ENCODE data around the gene RGS8.

RGS8 gene, protein sequence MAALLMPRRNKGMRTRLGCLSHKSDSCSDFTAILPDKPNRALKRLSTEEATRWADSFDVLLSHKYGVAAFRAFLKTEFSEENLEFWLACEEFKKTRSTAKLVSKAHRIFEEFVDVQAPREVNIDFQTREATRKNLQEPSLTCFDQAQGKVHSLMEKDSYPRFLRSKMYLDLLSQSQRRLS

DNA sequence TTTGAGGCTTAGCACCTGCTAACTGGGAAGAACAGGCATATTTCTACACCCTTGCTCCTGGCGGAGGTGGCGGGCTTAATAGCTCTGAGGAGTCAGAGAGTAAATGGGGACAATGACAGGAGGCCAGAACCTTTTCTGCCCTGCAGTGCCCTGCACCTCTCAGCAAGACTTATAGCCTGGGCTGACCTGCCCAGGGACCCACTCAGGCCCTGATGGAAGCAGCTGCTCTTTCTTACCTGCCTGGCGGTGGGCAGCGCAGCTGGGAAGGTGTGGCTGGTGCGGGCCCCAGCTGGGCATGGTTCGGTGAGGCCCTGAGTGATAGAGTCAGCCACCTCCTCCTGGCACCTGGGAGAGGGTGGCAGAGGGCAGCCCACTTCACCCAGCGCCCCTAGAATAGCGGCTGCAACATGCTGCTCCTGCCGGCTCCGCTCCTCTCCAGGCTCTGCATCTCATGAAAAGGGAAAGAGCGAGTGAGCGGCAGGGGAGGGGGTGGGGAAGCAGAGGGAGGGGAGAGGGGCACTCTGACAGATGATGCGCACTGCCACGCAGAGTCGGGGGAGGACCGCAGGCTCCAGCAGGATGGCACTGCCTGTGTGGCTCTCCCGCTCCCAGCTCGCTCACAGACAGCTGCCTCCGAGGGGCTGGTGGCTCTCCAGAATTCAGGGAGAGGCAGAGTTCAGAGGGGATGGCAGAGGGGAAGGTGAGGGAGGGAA, at the start of gene RGS8:
TSS of gene RGS8 (minus strand) at position 472 of the 713 bp plus-strand sequence. CDS start 14,938 bp downstream, outside the sequence.
- no peak for DNase-seq (ENCODE audit: low spot score)

DNA sequence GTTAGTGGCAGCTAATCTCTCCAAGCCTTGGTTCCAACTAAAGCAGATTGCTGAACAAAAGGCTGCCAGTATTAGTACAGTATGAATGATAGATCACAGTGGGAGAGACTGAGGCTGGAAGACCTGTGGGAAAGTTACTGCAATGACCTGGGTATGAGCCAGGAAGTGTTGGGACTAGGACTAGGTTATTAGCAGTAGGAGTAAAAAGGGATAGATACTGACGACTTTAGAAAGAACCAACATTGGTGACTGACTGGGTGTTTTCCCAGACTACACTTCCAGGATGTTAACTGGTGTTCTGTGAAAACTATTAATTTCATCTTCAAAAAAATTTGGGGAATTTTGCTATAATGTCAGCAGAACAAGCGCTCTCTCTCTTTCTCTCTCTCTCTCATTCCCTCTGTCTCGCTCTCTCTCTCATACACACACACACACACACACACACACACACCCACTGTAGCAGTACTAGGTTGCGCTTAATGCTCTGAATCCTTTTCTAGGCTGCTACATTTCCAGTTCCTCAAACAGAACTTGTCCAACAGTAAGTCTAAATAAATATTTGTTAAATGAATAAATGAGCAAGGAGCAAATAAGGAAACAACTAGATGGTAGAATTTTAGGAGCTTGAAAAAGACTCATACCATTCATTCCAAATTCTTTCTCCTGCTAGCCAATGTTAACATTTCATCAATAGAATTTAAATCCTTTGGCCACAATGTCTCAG, 47.6 kb upstream of the RGS8 start:
- DNase-seq (ENCODE audit: low spot score), result no peak

DNA sequence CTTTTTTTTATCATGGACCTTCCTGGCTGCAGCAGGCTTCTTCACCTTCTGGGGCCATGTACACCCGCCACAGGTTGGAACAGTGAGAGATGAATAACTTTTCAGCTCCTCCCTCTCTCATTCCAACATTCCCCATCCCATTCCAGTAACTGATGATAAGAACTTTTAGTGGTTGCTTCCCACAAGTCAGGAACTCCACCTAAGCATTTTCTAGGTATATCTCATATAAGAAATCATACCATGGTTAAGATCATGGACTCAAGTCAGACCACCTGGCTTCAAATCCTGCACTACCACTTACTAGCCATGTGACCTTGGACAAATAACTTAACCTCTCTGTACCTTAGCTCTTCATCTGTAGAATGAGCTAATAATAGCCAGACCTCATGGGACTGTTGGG, 42.5 kb upstream of the RGS8 start:
- DNase-seq (ENCODE audit: low spot score), result no peak

DNA sequence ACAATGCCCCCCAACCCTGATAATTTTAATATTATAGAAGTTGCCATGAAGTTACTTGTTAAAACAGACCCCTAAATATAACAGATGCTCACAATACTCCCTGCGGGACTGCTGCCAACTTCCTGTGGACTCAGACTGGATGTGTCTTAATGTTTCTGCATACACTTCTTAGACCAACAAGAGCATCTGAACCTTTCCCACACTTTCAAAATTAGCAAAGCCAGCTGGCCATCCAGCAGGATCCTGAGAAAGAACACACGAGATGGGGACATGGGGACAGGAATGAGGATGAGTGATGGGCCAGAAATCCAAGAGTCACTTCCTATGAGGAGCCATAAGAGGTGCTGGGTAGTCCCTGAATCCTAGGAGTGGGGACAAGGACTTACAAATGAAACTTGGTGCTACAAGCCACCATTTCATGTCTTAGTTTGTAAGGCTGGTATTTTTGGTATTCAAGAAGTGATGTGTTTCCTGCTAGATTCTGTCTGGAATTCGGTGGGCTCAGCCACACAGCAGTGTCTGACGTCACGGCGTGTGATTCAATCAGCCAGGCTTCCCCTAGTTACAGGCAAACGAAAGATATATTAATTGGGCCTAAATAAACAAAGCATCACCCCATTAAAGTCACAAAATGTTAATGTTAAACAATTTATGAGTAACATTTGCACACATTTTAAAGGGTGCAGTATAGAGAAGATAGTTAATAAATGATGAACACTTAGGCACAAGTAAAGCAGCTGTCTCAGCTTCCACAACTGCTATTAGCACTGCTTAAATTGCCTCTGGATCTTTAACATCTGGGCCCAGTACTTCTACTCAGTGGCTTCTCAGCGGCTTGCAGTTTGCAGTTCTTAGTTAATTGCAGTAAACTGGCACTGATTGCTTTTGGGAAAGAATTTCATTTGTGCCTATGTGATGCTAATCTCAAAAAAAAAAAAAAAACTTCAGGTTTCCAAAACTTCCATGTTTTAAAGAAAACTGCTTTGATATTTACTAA, 41.2 kb upstream of the RGS8 start:
- no peak for DNase-seq (ENCODE audit: low spot score)

DNA sequence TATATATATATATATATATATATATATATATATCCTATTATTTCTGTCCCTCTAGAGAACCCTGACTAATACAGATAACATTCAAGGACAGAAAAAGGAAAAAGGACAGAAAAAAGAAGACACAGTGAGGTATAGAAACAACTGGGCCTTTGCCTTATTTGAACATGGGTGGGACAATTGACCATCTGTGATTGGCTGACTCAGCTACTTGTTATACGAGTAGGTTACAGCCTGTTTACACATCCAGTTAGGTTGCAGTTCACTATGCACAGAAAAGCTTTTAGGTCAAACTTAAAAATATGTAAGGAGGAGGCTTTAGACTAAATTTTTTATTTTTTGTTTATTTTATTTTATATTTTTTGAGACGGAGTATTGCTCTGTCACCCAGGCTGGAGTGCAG, 39.8 kb upstream of the RGS8 start:
- no peak for DNase-seq (ENCODE audit: low spot score)

DNA sequence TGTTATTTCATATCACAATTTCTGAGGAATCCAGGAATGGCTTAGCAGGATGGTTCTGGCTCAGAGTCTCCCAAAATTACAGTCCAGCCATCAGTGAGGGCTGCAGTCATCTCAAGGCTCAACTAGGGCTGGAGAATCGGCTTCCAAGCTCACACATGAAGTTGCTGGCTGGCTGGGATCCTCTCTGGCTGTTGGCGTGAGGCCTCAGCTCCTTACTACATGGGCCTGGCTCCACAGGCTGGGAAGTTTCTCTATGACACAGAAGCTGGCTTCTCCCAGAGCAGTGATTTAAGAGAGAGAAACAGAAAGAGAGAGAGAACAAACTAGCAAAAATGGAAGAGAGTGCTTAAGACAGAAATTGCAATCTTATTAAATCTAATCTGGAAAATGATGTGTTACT, 38.8 kb upstream of the RGS8 start:
- no peak for DNase-seq (ENCODE audit: low spot score)

DNA sequence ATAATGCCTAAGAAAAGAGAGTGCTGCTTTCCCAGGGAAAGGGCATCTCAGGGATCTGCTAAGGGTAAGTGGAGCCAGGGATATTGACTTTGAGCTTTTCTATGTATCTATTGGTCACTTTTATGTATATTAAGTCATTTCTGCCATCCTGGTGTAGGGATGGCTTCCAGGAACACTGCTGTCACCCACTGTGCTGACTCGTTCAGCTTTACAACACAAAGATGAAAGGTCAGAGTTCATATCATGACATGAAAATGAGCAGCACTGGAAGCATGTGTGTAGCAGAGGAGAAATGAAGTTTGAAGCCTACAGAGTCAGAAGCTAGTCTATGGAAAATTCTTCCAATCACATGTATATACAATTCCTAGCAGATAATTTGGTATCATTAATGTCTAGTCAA, 37.1 kb upstream of the RGS8 start:
- DNase-seq (ENCODE audit: low spot score), result no peak

DNA sequence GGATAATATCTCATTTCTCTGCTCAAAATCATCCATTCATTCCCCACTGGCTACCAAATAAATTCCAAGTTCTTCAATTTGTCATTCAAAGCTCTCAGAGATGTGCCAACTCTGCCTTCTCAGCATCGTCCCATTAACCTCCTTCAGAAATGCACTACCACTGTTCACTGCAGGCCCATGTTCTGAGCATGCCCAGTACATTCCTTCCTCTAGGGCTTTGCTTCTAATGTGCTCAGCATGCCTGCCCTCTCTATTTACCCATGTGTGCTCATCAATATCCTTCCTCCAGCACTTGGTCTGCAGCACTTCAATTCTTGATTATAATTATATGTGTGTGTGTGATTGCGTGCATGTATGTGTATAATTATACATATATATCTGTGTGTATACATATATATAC, 36.1 kb upstream of the RGS8 start:
- no peak for DNase-seq (ENCODE audit: low spot score)

DNA sequence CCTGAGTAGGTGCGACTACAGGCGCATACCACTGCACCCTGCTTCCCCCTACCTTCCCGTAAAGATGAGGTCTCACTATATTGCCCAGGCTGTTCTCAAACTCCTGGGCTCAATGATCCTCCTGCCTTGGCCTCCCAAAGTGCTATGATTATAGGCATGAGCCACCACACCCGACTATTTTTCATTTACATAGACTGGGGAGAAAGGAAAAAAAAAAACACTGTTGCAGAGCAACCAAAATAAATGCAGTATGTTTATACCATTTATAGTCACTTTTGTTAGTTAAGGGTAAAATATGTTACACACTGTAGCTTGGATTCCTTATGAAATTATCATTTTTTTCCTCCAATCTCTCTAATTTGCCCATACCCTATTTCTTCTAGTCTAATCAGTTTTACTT, 35.2 kb upstream of the RGS8 start:
- DNase-seq (ENCODE audit: low spot score), result no peak

DNA sequence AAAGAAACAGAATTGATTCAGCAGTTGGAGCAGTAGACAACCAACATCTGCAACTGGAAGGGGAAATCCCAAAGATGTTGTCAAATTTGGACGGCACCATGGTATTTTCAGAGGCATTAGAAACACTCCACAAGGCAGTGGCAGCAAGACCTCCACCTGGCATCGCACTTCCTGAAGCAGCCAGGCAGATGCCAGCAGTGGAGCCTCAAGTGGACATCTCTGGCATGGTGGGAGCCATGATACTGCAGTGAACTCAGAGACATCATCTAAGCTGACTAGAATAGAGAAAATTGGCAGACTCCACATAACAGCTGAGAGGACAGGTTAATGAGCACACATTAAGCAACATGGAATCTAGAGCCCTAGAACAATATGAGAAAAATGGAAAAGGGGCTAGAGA, 33.9 kb upstream of the RGS8 start:
- DNase-seq (ENCODE audit: low spot score), result no peak

DNA sequence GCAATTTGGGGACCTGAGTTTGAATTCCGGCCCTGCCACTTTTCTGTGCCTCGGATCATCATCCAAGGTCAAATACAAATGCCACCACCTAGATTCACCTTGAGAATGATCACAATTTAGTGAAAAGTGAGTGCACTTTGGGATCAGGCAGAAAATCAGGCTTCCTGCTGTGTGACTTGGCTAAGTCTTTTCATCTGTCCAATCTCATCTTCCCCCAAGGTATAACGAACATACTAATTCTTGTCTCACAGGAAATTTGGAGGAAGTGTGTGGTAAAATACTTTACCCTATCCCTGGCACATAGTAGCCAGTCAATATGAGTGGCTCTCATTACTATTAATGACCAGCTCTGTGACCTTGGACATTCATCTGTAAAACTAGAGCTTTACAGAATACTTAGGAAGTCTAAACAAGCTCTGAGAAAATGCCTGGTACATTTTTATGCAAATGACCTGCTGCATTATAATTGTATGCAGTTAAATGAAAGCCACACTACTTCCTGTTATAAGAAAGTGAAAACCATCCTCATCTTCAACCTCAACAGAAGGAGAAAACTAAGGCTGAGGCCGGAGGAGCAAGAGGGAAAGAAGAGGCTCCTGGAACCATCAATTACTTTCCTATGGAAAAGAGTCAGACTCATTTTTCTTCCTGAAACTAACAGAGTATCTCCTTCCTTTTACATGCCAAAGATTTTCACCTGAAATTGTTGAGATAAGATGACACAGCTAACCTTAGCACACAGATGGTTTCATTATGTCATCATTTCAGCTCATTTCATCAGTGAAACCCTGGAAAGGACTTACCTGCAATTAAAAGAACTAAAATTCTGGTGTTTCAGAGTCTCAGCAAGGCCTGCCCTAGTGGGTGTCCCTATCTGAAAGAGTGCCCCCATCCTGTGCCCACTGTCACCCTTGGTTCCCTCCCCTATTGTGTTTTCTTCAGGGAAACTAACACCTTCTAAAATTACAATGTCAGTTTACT, 32.6 kb upstream of the RGS8 start:
- DNase-seq (ENCODE audit: low spot score), result no peak

DNA sequence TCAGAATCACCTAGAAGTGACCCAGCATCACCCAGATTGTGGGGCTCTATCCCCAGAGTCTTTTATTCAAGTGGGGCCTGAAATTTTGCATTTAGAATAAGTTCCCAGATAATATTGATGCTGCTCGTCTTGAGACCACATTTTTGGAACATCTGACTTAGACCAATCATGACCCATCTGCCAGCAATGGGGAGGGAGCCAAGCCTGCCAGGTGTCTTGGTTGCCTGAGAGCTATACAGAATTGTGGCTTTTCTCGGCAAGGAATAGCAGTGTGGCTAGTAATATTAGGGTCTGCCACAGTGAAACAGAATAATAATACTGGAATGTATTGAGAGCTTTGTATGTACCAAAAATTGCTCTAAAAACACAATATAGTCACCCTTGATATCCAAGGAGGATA, 31.1 kb upstream of the RGS8 start:
- no peak for DNase-seq (ENCODE audit: low spot score)

DNA sequence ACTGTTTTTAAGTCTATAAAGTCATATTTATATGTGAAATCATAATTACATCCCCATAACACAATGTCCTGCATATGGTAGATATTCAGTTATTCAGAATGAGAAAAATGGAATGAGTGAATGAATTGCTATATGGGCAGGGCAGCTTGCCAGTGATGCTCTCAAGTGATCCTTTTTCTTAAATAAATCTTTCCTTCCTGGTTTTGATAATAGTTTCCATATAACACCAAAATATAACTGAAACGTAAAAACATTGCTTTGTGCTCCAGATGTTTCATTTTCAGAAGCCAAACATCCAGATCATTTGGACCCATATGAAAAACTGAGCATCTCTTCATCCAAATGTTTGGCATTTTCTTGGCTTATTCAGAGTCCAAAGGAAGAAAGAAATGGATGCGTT, 30.2 kb upstream of the RGS8 start:
- no peak for DNase-seq (ENCODE audit: low spot score)

DNA sequence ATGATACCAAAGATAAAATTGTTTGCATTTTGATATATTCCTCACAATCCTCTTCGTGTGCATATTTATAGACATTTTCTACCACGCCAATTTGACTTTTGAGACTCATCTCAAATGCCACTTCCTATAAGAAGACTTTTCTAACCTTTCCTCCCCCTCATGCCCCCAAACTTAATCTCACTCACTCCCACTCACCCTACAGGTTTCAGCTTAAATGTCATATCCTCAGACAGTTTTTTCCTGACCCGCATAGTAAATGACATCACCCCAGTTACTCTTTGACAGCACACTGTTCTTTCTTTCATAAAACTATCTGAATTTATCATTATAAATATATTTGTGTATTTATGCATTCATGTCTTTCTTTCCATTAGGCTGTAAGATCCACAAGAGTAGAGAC, 29.6 kb upstream of the RGS8 start:
- DNase-seq (ENCODE audit: low spot score), result no peak

DNA sequence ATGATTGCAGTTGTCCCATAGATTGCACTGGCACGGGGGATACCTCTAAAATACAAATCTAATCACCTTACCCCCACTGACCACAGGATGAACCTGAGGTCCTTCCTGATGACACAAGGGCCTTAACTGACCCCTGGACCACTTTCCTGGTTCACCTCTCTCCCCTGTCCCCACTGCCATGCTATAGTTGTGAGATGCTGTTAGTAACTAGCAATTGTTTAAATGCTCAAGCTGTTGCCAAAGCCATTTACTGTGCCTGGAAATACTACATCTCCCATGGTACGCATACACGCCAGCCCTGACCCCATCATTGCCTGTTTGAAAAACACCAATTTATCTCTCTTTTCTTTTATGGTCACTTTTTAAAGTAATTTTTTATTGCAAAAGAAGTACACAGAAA, 29.1 kb upstream of the RGS8 start:
- no peak for DNase-seq (ENCODE audit: low spot score)

DNA sequence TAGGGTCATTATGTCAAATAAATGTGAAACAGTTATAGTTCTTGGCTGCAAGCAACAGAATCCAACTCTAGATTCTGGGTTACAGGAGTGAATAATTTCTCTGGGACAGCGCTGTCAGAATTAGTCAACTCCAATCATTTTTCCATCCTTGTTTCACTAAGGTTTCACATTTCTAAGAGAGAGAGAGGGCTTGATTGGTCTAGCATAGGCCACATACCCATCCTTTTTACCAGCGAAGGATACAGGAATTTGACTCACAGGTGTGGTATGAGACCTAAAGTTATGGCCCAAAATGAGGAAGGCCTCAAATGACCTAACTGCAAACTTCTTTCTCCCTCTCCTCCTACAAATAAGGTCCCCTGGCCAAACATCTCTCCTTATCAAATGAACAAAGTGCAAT, 25.5 kb upstream of the RGS8 start:
- DNase-seq (ENCODE audit: low spot score), result no peak

DNA sequence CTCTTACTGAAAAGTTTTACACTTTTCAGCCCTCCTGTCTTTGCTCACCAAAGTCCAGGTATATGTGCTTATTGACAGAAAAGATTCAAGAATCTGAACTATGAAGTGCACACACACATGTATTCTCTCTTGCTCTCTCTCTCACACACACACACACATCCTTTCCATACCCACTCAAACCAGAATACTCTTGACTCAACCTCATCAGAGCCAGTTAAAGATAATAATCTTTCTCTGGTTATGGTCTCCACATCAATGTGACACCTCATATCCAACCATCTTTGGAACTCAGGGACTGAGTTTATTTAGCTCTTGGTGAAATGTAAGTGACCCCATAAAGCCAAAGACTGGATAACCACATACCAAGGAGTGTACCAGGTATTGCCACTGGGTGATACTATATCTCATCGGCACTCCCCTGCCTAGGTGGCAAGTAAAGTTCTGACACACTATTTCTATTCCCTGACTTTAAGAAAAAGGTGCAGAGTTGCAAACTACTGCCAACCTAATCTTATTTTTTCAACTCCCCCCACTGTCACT, 24.9 kb upstream of the RGS8 start:
- no peak for DNase-seq (ENCODE audit: low spot score)

DNA sequence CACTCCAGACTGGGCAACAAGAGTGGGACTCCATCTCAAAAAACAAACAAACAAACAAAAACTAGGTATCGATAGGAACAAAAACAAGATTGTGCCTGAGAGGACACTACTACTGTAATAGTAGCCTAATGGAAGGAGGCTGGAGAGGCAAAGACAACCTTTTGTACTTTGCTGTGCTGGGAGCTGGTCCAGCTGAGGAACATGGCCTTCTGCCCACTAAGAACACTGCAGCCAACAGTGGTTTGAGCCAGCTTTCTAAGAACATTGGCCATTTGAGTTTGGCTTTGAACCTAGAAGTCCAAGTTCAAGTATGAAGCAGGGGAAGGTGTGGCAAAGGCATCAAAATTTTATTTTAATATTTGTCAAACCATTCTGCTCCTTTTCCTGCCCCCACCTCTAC, 22.7 kb upstream of the RGS8 start:
- DNase-seq (ENCODE audit: low spot score), result no peak

DNA sequence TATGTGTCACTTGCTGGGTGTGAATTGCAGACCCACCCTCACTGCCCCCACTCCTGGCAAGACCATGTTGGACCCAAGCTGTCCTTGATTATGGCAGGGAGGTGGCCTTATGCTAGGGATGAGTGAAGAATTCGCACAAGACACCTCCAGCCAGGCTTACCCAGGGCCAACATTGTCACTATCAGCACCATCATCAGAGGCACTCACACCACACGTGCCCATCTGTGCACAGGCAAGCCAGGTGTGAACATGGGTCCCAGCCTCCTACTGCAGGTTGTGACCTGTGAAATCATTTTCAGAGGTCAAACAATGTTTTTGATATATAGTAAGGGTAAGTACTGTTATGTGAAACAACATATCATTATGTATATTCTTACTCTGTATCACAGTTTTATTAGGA, 20.3 kb upstream of the RGS8 start:
- no peak for DNase-seq (ENCODE audit: low spot score)

DNA sequence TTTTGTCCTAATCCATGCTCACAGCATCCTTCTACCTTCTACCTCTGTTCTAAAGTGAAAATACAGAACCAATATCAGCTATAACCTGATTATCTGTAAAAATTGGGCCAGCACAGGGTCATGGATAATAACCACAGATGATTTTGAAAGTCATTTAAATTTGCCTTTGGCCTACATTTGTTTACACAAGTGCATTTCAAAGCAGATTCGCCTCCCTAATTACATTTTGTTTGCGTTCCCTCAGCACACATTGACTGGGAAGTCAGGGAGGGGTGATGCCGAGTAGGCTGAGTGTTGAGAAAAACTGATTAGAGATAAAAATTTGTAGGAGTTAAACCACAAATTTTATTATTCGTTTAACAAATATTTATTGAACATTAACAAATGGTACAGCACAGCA, 19.2 kb upstream of the RGS8 start:
- DNase-seq (ENCODE audit: low spot score), result no peak

Measured in CD4-positive, alpha-beta T cell treated with Interleukin-6 at 100 ng/mL for 8 hours (primary cell).